GM21723 (cell line): ENCODE results near the gene CTNNA2.
"Not testable (repeated sequence)": the region's sequence is repeated elsewhere in the genome, so short reads cannot be mapped to it uniquely, and the experiment has no call there.

Experiments
- ATAC-seq: cut with Tn5 transposase; IDR thresholded peaks from one replicate; pipeline ENCODE4 v1.9.1; 2021; ENCODE audit warnings: mild to moderate bottlenecking, moderate library complexity; ENCODE audit not compliant: unreplicated experiment

The CTNNA2 gene

DNA sequence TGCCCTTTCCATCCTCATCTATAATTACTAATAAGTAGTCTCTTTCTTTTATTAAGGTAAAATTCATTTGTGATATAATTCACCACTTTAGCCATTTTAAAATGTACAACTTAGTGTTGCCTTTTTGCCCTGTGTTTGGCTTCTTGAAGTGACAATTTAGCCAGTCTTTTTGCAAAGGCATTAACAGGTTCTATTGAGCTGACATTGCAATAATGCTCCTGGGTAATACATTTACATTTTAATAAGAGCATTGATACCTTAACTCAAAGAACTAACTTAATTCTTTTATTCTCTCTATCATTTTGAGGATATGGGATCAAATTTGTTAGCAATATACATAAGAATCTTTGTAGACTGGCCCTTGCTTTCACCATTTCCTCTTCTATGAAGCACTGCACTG, 549.4 kb downstream of the CTNNA2 start:
- no peak for ATAC-seq

DNA sequence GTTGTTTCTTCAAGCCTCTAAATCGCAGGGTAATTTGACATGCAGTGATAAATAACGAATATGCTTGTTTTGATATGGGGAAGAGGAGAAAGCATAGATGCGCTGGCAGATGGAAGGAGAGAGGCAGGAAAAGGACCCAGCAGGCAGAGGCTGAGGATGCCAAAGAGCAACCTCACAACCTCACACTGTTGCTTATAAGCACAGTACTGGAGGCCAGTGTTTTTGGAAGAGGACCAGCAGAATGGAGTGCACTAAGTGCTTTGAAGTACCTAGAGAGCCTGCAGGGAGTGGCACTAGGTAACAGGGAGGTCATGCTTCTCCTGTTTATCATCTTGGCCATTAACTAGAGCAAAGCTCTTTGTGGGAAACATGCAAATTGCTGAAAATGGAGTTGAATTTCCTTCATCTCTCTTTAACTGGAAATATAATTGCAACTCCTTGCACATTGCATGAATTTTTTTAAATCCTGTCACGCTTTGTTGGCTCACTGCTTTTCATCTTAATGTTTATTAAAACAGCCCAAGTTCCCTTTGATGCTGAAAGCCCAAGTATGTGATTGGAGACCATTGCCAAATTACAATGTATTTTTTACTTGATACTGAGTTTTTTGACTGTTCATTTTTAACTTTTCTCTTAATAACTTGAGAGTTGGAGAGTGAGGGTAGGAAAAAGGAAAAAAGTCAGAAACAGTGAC, 555.3 kb downstream of the CTNNA2 start:
- ATAC-seq = no peak

DNA sequence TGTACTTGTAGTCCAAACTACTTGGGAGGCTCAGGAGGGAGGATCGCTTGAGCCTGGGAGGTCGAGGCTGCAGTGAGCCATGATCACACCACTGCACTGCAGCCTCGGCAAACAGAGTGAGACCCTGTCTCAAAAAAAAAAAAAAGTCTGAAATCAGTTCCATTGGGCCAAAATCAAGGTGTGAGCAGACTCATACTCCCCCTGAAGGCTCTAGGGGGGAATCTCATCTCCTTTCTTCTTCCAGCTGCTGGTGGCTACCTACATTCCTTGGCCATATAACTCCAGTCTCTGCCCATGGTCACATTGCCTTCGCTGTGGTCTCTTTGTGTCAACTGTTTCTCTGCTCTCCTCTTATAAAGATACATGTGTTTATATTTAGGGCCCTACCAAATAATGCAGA, 557.7 kb downstream of the CTNNA2 start:
- ATAC-seq = no peak

DNA sequence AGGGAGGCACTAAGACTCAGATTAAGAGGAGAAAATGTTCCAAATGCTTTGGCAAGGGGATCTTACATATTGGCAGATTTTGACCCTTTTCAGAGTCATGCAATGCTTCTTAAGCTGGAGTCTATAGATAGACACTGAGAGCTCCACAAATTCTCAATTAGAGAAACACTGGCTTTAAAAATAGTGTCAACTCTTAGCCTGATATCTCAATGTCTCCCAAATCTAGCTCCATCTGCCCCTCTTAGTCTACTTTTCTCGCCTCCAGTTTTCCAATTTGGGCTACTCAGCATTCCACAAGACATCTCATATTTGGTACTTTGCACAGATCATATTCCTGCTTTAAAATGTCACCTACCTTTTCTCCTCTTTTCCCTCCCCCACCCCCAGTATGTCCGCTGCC, 559.1 kb downstream of the CTNNA2 start:
- ATAC-seq = no peak

DNA sequence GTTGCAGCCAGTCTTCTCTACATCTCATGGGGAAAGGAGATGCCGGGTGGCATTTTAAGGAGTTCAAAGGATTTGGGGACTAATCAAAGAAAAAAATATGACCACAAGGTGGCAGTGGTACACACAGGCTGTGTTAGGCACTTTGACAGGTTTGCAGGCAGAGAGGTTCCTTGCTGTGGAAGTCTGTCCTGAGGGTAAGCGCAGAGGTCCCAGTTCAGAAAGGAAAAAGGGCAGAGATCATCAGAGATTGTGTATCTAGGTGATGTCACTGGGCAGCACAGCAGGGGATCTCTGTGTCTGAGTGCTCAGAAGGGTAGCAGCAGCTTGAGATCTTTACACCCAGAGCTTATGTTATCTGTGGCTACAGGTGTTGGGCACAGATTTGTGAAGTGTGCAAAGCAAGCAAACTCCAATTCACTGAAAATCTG, 560.3 kb downstream of the CTNNA2 start:
- peak; percentile 78 for ATAC-seq

DNA sequence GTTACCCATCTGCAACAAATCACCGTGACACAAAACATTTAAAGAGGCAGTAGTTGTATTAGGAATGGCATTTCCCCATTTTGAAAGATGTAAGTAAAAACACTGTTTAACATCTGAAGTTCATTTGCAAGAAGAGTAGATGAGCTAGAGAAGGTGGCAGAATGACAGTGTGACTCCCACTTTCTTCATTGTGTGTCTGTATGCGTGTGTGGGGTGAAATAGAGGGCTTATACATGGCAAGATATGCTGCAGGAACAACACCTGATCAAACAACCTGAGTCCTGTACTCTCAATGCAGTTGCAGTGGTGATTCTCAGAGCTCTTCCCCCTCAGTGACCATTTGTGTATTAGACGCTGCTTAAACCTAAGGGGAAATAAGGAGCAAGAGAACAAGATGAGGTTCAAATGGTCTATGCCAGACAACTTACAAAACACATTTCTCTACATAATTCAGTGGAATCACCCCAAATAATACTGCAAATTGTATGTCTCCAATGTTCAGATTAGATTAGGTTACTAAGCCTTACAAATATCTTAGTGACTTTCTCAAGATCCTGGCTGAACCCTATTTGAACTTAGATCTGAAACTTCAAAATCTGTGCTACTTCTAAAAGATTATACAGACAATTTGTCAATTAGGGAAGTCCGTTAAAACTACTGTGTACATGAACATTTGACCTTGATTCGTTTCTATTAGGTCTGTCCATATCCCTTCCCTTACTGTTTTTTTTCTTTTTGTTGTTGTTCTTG, 561.6 kb downstream of the CTNNA2 start:
- no peak for ATAC-seq

DNA sequence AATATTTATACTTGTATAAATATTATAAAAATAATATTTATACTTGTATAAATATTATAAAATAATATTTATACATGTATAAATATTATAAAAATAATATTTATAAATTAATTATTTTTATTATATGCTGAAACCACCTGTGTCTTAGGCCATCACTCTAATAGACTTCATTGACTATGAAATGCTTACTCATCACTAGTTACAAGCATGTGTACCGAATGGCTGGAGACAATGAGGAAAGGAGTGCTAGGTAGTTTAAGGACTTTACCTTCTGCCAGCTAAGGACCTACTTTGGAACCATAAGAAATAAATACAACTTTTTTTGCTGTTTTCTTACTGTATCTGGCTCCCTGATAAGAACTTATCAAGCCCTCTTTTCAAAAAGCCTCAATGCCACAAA, 562.9 kb downstream of the CTNNA2 start:
- no peak for ATAC-seq

DNA sequence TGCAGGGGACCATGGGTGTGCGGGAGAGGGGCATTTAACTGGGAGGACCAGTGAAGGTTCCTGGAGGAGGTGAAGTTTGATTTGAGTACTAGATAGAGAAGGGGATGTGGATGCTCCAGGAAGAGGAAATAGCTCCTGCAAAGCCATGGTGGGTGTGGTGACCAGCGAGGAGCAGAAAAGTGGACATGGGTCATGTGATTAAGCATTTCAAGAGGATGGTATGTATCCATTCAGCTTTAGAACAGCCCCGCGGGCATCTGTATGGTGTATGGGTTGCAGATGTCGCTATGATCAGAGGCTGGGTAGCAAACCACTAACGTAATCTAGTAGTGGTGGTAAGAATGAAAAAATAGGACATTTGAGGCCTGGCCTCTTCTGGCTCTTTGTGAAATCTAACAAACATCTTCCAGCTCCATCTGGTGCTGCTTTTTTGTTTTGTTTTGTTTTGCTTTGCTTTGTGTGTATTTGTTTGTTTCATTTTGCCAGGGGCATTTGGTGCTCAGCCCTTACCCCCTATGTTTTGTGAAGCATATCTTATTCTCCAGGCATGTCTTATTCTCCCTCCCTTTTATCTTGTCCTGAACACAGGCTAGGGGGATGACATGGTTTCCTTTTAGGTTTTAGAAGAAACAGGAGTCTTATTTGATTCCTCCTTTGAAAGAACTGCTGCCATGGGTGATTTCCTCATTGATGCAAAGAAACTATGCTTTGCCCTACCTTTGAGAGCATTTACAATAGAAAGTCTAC, 565.6 kb downstream of the CTNNA2 start:
- ATAC-seq = no peak

DNA sequence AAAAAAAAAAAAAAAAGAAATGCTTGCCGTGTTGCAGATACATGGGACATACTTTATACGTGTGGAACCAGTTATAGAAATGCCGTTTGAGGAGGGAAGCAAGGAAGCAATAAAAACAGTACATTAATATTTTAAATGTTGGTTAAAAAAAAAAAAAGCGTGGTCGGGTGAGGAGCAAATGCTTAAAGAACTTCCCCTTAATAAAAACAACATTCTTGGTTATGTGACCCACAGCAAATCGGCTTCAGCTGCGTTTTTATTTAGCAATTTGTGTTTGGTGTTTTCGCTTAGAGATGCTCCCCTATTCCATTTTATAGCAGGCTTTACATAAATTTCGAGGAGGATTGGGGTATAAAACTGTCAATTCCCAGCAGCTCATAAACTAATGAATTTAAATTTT, 568.1 kb downstream of the CTNNA2 start:
- no peak for ATAC-seq

DNA sequence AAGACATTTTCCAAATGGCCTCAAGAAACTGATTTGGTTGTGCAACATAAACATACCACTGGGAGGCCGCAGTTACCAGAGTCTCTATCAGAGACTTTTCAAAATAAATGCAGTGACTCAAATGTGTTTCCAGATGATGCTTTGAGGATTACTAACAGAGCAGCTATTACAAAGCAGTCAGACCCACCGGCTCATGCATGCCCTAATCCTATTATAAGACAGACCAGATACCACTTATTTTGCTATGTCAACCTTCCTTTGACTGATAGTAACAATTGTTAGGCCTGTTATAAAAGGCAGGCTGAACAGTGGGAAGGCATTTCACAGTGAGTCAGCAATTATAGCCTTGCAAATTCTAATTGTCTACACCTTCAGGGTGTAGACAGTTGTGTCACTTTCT, 574.0 kb downstream of the CTNNA2 start:
- ATAC-seq = no peak

DNA sequence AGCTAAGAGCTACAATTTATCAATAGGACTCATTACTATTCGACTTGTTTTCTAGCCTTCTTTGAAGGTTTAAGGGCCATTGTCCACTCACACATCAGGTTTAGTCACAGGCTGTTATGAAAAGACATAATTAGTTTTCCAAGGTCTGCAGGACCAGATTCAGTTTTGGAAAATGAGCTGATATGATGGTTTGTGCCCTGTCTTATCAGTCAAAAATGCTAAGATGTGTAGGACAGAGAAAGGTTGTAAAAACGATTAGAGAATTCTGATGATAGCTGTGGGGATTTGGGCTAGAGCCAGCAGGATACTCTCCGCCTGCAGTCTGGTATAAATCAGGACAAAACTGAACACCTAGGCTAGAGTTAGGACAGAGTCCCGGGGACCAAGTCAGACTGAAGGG, 578.4 kb downstream of the CTNNA2 start:
- no peak for ATAC-seq

DNA sequence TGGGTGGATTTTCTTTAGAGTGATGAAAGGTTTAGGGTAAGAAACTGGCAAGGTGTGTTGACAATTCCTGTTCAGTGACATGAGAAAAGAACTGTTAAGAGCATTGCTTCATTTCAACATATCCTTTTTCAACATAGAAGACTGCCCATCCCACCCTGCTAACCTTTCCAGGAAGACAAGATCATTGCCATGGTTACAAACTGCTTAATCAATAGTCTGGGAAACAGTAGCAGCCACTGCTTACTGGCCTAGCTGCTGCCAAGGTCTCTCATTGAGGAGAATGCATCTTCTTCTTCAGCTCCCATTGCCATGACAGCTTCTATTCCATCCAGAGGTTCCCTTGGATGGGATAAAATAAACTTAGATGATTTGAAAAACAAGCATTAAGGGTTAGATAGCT, 579.6 kb downstream of the CTNNA2 start:
- ATAC-seq = no peak

DNA sequence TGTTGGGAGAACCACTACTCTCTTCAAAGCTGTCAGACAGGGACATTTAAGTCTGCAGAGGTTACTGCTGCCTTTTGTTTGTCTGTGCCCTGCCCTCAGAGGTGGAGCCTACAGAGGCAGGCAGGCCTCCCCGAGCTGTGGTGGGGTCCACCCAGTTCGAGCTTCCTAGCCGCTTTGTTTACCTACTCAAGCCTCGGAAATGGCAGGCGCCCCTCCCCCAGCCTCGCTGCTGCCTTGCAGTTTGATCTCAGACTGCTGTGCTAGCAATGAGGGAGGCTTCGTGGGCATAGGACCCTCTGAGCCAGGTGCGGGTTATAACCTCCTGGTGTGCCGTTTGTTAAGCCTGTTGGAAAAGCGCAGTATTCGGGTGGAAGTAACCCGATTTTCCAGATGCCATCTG, 585.7 kb downstream of the CTNNA2 start:
- ATAC-seq = not testable (repeated sequence)

DNA sequence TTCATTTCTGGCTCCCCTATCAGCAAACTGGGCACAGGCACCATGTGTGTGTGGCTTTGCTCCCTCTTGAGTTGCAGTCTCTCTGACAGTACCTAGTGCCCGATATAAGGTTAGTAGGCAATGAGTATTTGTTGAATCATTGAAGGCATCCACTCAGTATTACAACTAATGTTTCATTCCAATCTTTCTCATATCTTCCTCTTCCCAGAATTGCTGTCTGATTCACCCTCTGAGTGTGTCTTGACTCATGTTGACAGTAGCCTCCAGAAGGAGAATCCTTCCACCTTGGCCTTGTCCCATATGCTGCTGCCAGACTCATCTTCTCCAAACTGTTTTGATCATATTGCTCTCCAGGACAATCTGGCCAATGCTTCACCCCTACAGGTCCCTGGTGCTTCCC, 589.2 kb downstream of the CTNNA2 start:
- no peak for ATAC-seq

DNA sequence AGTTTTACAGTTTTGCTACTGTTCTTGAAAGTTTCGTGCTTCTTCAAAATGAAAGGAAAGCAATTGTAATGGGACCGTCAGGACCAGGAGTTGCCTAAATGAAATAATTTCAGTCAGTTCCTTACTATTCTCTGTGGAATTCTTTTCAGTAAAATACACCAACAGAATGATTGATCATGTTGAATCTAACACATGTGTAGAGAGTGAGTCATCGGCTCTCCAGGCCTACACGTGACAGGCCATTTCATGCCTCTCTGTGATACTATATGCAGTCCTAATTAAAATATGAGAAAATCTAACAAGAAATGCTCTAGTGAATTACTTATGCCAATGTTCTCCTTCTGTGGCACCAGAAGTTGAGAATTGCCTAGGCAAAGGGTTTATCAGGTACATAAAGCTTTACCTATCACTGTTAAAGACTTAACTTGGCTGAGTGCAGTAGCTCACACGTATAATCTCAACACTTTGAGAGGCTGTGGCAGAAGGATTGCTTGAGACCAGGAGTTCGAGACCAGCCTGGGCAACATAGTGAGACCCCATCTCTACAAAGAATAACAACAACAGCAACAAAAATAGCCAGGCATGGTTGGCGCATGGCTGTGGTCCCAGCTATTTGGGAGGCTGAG, 592.3 kb downstream of the CTNNA2 start:
- ATAC-seq = no peak

DNA sequence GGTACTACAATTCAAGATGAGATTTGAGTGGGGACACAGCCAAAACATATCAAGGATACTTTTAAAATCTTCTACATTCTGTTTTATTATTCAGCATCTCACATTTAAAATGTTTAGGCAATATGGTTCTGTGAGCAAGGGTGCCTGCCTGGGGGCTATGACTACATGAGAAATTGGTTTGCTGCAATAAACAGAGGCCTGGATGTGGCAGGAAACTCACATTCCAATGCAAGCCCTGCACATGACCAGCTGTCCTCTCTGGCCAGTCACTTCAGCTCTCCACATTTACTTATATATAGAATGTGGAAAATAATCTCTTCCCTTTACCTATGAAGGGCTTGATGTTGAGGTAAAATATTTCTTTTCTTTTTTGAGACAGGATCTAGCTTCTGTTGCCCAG, 598.3 kb downstream of the CTNNA2 start:
- ATAC-seq = no peak

DNA sequence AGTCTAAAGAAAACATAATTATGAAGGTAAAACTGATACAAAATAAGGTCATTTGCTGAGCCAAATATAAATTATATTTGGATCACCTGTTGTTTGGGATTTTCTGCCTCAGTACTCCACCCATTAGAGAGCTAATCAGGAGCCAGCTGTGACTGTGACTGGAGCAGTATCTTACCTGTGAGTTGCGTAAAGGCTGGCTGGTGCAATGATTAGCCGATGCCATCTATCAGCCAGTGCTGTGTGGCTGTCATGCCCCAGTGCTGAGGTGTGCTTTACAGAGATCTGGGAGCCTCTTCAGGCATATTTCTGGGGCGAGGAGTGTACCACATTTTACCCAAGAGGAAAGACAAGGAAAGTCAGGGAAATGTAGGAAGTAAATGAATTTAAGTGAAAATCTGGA, 599.9 kb downstream of the CTNNA2 start:
- no peak for ATAC-seq

DNA sequence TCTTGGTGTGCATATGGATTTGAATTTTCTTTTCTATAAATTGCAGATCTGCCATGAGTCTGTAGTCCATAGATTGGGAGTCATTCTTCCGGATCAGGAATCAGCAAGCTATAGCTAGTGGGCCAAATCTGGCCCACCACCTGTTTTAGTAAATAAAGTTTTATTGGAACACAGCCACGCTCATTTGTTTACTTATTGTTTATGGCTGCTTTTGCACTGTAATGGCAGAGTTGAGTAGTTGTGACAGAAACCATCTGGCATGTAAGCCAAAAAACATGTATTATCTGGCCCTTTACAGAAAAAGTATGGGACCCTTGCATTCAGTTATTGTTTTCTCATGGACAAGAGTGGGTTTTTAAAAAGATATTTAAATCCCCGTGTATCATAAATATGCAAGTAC, 600.5 kb downstream of the CTNNA2 start:
- no peak for ATAC-seq

DNA sequence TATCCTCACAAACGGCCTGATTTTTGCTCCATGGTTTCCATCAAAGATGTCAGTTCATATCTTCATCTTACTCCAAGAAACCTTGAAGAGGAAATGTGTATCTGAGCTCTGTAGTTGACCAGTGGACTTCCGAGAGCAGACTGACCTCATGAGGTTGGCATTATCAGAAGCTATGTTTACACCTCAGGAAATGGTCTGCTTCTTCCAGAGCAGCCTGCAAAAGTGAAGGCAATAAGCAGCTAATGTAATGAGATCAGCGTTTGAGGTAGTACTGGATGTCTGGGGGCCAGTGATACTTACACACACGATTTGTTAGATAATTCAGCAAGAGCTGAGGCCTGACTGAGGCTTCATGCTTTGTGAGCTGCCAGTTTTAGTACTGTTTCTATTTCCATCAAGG, 602.0 kb downstream of the CTNNA2 start:
- no peak for ATAC-seq

DNA sequence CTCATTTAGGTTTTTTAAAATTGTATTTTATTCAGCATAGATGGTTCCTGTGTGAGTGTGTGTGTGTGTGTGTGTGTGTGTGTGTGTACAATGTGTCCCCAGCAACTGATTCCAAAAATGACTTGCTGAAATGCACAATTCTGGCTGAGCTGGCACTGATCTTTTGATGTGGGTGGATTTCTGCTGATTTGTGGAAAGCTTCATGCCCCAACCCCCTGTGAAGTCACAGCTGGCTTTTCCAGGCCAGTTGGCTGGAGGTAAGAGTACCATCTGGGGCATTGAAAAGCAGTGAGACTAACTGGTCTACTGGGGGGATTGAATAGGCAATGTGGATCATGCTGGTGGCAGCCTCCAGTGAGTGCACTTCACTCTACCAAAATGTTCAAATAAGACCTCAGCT, 604.5 kb downstream of the CTNNA2 start:
- ATAC-seq = no peak

DNA sequence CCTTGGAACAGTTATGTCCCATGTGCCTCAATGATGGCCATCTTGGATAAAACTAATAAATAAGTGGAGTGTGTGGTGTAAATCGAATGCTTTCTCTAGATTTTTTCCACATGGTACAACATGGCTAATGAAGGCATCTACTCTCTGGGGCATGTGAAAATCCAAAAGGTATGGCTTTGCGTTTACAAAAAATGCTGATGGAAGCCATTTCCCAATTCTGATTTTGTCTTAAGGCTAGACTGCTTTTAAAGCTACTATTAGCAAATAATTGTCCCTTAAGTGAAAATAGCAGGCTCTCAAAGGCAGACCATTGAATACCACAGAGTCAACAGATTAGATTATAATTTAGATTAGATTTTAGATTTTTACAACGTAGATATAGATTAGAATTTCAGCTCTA, 608.0 kb downstream of the CTNNA2 start:
- no peak for ATAC-seq

DNA sequence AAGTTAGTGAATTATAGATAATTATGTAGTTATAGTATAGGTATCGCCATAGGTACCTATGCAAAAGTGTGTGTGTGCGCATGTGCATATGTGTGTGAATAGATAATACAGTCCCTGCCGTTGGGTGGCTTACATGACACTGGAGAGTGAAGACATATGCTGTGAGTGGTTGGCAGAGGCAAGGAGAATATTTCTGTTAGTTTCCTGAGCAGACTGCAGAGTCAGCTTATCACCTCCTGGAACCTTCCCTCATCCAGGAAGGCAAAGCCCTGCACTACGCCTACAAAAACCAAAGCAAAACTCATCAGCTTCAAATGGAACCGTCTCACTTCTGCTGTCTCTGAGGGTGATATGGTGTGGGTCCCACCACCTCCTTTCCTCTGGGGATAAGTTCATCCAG, 609.8 kb downstream of the CTNNA2 start:
- no peak for ATAC-seq
